GM12878 (cell line): Measurements from ENCODE around the gene EPN1. TPM values are rescaled to one million over a fixed set of nuclear protein-coding genes. Genes with fewer than 3 reads are reported as not detected.

Experiments
- ATAC-seq: fragments of 200-7000 bp; cut with Tn5 transposase; 3 replicates; pipeline ENCODE4 v1.9.1; 2020; ENCODE audit warnings: mild to moderate bottlenecking, moderate library complexity
- BruUV-seq: library from RNA; stranded (reverse); fragments of 400-500 nt; replicated peaks from 2 replicates; lab custom pipeline; 2021; lab: Mats Ljungman, UMichigan
- CTCF ChIA-PET: fragments of 300-600 bp; sonication (Branson Sonifier 250); formaldehyde crosslinking; extraction: SDS; loops from one replicate; lab custom pipeline; 2021; ENCODE audit warnings: inconsistent platforms; lab: Yijun Ruan, JAX
- POLR2A ChIA-PET: fragments of 350-600 bp; formaldehyde crosslinking; extraction: SDS; loops from one replicate; lab custom pipeline; 2021; ENCODE audit warnings: inconsistent platforms; lab: Charles Lee
- RAD21 ChIA-PET: fragments of 300-600 bp; sonication (Branson Sonifier 250); formaldehyde crosslinking; loops from one replicate; lab custom pipeline; 2023; ENCODE audit warnings: antibody characterized with exemption; ENCODE audit not compliant: unreplicated experiment; lab: Charles Lee
- SMC1A ChIA-PET: fragments of 300-600 bp; sonication (Branson Sonifier 250); formaldehyde crosslinking; loops from one replicate; lab custom pipeline; 2023; ENCODE audit not compliant: unreplicated experiment, uncharacterized antibody; lab: Charles Lee
- DNase-seq: peaks from one replicate; pipeline ENCODE4 v3.0.0-alpha.2; 2011; ENCODE audit warnings: low read depth, low spot score
- FAIRE-seq: peaks from 3 replicates; lab custom pipeline; 2011; peaks lifted over from hg19 to GRCh38; lab: Jason Lieb, UNC
- H2AFZ ChIP-seq: 2 replicates; pipeline ENCODE4 v1.6.0; 2011; ENCODE audit warnings: low read depth, low read length, control low read depth; ENCODE audit not compliant: control insufficient read depth
- H3K27ac ChIP-seq: 2 replicates; pipeline ENCODE4 v1.5.1; 2011; ENCODE audit warnings: control low read depth; ENCODE audit not compliant: control insufficient read depth, insufficient read depth
- H3K27me3 ChIP-seq, 2 experiments: replicated peaks in 1 of 2; 2 replicates each; pipeline versions ENCODE4 v1.6.0 to v1.6.1; 2011; ENCODE audit warnings: low read length in 1 of 2; ENCODE audit not compliant: control insufficient read depth in 2 of 2, insufficient read depth in 2 of 2
- H3K36me3 ChIP-seq, 2 experiments: 2 replicates each; pipeline ENCODE4 v1.5.1; 2011; ENCODE audit warnings: low read length in 1 of 2; ENCODE audit not compliant: control insufficient read depth in 2 of 2, insufficient read depth in 2 of 2
- H3K4me1 ChIP-seq: 2 replicates; pipeline ENCODE4 v1.6.1; 2011; ENCODE audit warnings: mild to moderate bottlenecking, low read length, moderate library complexity, mixed read lengths; ENCODE audit not compliant: control insufficient read depth, insufficient read depth
- H3K4me2 ChIP-seq: 2 replicates; pipeline ENCODE4 v1.6.0; 2011; ENCODE audit warnings: control low read depth; ENCODE audit not compliant: control insufficient read depth, insufficient read depth
- H3K4me3 ChIP-seq: fragments of 200-600 bp; sonication (generic); 2 replicates; pipeline ENCODE4 v1.5.1; 2016
- H3K79me2 ChIP-seq: 2 replicates; pipeline ENCODE4 v1.6.0; 2011; ENCODE audit warnings: low read length; ENCODE audit not compliant: control insufficient read depth, insufficient read depth
- H3K9ac ChIP-seq: 2 replicates; pipeline ENCODE4 v1.8.0; 2011; ENCODE audit warnings: low read length, control low read depth, mixed read lengths; ENCODE audit not compliant: control insufficient read depth, insufficient read depth
- H3K9me3 ChIP-seq: replicated peaks from 3 replicates; pipeline ENCODE4 v1.5.1; 2011; ENCODE audit warnings: mild to moderate bottlenecking, low read length; ENCODE audit not compliant: control insufficient read depth, insufficient read depth
- H4K20me1 ChIP-seq: 2 replicates; pipeline ENCODE4 v1.6.0; 2011; ENCODE audit not compliant: control insufficient read depth, insufficient read depth
- ASH2L ChIP-seq: fragments of 300-600, 200-600 bp; sonication (generic); IDR thresholded peaks from 2 replicates; pipeline ENCODE4 v1.6.1; 2017; ENCODE audit warnings: low read depth, mild to moderate bottlenecking, borderline replicate concordance
- ATF3 ChIP-seq: IDR thresholded peaks from 2 replicates; pipeline ENCODE4 v1.6.1; 2011; ENCODE audit warnings: low read depth, mild to moderate bottlenecking, low read length, moderate library complexity, borderline replicate concordance; ENCODE audit errors: extremely low read depth
- BCL11A ChIP-seq: IDR thresholded peaks from 2 replicates; pipeline ENCODE4 v1.6.1; 2011; ENCODE audit warnings: low read depth, low read length
- CHD1 ChIP-seq: IDR thresholded peaks from 2 replicates; pipeline ENCODE4 v1.6.1; 2012; ENCODE audit warnings: low read depth, low read length, improper control_type of control experiment
- DPF2 ChIP-seq: fragments of 450-650 bp; IDR thresholded peaks from 2 replicates; pipeline ENCODE4 v1.6.1; 2017; ENCODE audit warnings: mild to moderate bottlenecking
- HDAC2 ChIP-seq: fragments of 200-600 bp; sonication (generic); IDR thresholded peaks from 2 replicates; pipeline ENCODE4 v1.6.1; 2017
- IRF5 ChIP-seq: fragments of 450-650 bp; IDR thresholded peaks from 2 replicates; pipeline ENCODE4 v1.6.1; 2017; ENCODE audit warnings: borderline replicate concordance
- JUND ChIP-seq: IDR thresholded peaks from 2 replicates; pipeline ENCODE4 v1.6.1; 2012; ENCODE audit warnings: low read depth, mild to moderate bottlenecking, low read length, improper control_type of control experiment, moderate library complexity
- MEF2B ChIP-seq: fragments of 450-650 bp; IDR thresholded peaks from 2 replicates; pipeline ENCODE4 v1.6.1; 2018; ENCODE audit warnings: mild to moderate bottlenecking, moderate library complexity; ENCODE audit not compliant: partially characterized antibody, poor library complexity, severe bottlenecking
- NFIC ChIP-seq: IDR thresholded peaks from 2 replicates; pipeline ENCODE4 v1.6.1; 2012; ENCODE audit warnings: low read depth, mild to moderate bottlenecking, inconsistent platforms, low read length, moderate library complexity
- NKRF ChIP-seq: fragments of 450-650 bp; conservative IDR thresholded peaks from 2 replicates; pipeline ENCODE4 v1.6.1; 2017; ENCODE audit warnings: mild to moderate bottlenecking, moderate library complexity
- PKNOX1 ChIP-seq: fragments of 450-650 bp; IDR thresholded peaks from 2 replicates; pipeline ENCODE4 v1.6.1; 2016; ENCODE audit warnings: mild to moderate bottlenecking
- RAD51 ChIP-seq: fragments of 450-650 bp; IDR thresholded peaks from 2 replicates; pipeline ENCODE4 v1.6.1; 2016; ENCODE audit warnings: moderate library complexity, mild to moderate bottlenecking, inconsistent platforms
- RFX5 ChIP-seq: IDR thresholded peaks from 2 replicates; pipeline ENCODE4 v1.6.1; 2011; ENCODE audit warnings: low read depth, low read length, improper control_type of control experiment
- SMAD1 ChIP-seq: fragments of 450-650 bp; IDR thresholded peaks from 2 replicates; pipeline ENCODE4 v1.6.1; 2018; ENCODE audit warnings: mild to moderate bottlenecking, low read depth; ENCODE audit not compliant: partially characterized antibody
- SMC3 ChIP-seq: IDR thresholded peaks from 2 replicates; pipeline ENCODE4 v1.6.1; 2011; ENCODE audit warnings: low read length, improper control_type of control experiment, borderline replicate concordance
- TBL1XR1 ChIP-seq: IDR thresholded peaks from 2 replicates; pipeline ENCODE4 v1.6.1; 2012; ENCODE audit warnings: low read depth, low read length, improper control_type of control experiment
- YBX1 ChIP-seq: fragments of 450-650 bp; IDR thresholded peaks from 2 replicates; pipeline ENCODE4 v1.6.1; 2016; ENCODE audit warnings: antibody characterized with exemption
- ZZZ3 ChIP-seq: IDR thresholded peaks from 2 replicates; pipeline ENCODE4 v1.6.1; 2011; ENCODE audit warnings: low read depth; ENCODE audit not compliant: control insufficient read depth, insufficient read length
- WGBS: methylation state at CpG from one replicate; pipeline ENCODE4 v1.1.6; 2016; ENCODE audit warnings: low lambda C conversion rate; ENCODE audit not compliant: insufficient replicate concordance, insufficient coverage; ENCODE audit errors: missing lambda C conversion rate; 5-methylcytosine and 5-hydroxymethylcytosine counted together
- in situ Hi-C: fragments of 300-500 bp; cut with MboI; formaldehyde crosslinking; loops from 9 replicates; pipeline ENCODE4 v1.14.3; 2018; ENCODE audit warnings: mixed read lengths
- intact Hi-C: fragments of 100-400 bp; cut with micrococcal nuclease; formaldehyde crosslinking; loops from one replicate; pipeline ENCODE4 v1.14.2; 2022; ENCODE audit not compliant: unreplicated experiment
- polyA plus RNA-seq, 11 experiments: library from polyadenylated mRNA; depleted of rRNA in 4 of 11; unstranded in 6 of 11; stranded (reverse) in 5 of 11; fragments of >200 nt; fragmentation: Nextera tagmentation in 4 of 11; fragmentation: Illumina TruSeq in 1 of 11; extraction: Ambion mirVana in 4 of 11; extraction: Trizol in 1 of 11; gene quantifications; 1 replicate in 1 of 11; 2 replicates in 10 of 11; pipeline versions ENCODE4 v1.2.1 to v1.2.3, GENCODE V29; 2011 to 2016; ENCODE audit warnings: inconsistent platforms in 2 of 11, missing spikeins in 2 of 11, low read depth in 1 of 11
- total RNA-seq, 4 experiments: library from RNA; depleted of rRNA in 3 of 4; stranded (reverse); fragments of >200 nt in 3 of 4; fragmentation: Illumina TruSeq in 1 of 4; extraction: Trizol in 1 of 4; gene quantifications; 2 replicates each; pipeline versions ENCODE4 v1.2.1 to v1.2.3, GENCODE V29; 2013 to 2021

Gene EPN1
- total and polyA plus RNA-seq, 10 of the 15 experiments (the other 5 are each of a cell fraction or from before 2014, with no cell fraction given): 0.11 to 88.5 (median 10.6) TPM

GRCh38 chr19:55738302-55738701, 63.3 kb downstream of the EPN1 start, which contains the start of gene NLRP9:
NLRP9 (minus strand) TSS chr19:55738402; CDS start chr19:55738374, 28 bp downstream.
- no peaks in the 10 kb centered on the region for H4K20me1 ChIP-seq
- SMC1A ChIA-PET: interaction anchor here (0.7 kb wide), 1 partner anchor 271 kb away, joined by 4 read pairs; no protein-coding TSS in a partner anchor
- DNase-seq: no peak
- H3K4me1 ChIP-seq: no peaks in the 10 kb centered on the region
- intact Hi-C loops: no loop called here
- no peak for TF ChIP-seq RAD51
- no peak for TF ChIP-seq NFIC
- TF ChIP-seq NKRF: no peak
- TF ChIP-seq YBX1: no peak
- no peak for TF ChIP-seq ATF3
- no peak for TF ChIP-seq CHD1
- no peak for TF ChIP-seq MEF2B
- TF ChIP-seq IRF5: no peak
- TF ChIP-seq ZZZ3: no peak
- no peak for TF ChIP-seq SMAD1
- TF ChIP-seq JUND: no peak
- TF ChIP-seq RFX5: no peak
- TF ChIP-seq PKNOX1: no peak
- no peak for TF ChIP-seq HDAC2
- no peak for TF ChIP-seq SMC3
- no peak for TF ChIP-seq DPF2
- TF ChIP-seq ASH2L: no peak
- TF ChIP-seq BCL11A: no peak
- no peak for TF ChIP-seq TBL1XR1
- TF ChIP-seq, all 136 proteins: peak for 0
- ATAC-seq: no peak
- in situ Hi-C loops: no loop called here
- Histone ChIP-seq H3K79me2 (no peaks in the 10 kb centered on the region), H3K9ac (no peak within 1 kb of the TSS), H3K9me3 (no peaks in the 10 kb centered on the region), H3K27me3 (no peaks in the 10 kb centered on the region), H3K4me2 (no peak within 1 kb of the TSS), H3K4me3 (no peak within 1 kb of the TSS), H3K36me3 (no peaks in the 10 kb centered on the region), H2AFZ (no peak within 1 kb of the TSS), H3K27ac (no peak within 1 kb of the TSS)
- ChIA-PET CTCF (no interaction called here), POLR2A (no interaction called here), RAD21 (no interaction called here)
- FAIRE-seq: no peak
- no TSS peak for BruUV-seq
- 52% methylated on average over 3 of the region's 3 CpGs for WGBS
